AG08395 (cell line): ENCODE measurements around the gene ADAMTS13.
"Not testable (repeated sequence)": the region's sequence is repeated elsewhere in the genome, so short reads cannot be mapped to it uniquely, and the experiment has no call there.

Experiments
- DNase-seq: peaks from one replicate; pipeline ENCODE4 v3.0.0; 2012; ENCODE audit warnings: mixed read lengths, low spot score

Gene ADAMTS13

GRCh38 chr9:133425049-133425632, 3.0 kb downstream of the ADAMTS13 start:
- no peak for DNase-seq

DNA sequence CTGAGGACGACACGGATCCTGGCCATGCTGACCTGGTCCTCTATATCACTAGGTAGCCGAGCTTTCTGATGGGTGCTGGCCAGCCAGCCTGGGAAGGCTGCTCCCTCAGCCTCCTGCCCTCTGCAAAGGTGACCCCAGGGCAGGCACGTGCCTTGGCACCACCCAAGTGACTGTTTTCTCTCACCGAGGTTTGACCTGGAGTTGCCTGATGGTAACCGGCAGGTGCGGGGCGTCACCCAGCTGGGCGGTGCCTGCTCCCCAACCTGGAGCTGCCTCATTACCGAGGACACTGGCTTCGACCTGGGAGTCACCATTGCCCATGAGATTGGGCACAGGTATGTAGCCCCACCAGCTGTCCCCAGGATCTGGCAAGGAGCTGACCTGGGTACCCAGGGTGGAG, 3.8 kb downstream of the ADAMTS13 start:
- DNase-seq: no peak

DNA sequence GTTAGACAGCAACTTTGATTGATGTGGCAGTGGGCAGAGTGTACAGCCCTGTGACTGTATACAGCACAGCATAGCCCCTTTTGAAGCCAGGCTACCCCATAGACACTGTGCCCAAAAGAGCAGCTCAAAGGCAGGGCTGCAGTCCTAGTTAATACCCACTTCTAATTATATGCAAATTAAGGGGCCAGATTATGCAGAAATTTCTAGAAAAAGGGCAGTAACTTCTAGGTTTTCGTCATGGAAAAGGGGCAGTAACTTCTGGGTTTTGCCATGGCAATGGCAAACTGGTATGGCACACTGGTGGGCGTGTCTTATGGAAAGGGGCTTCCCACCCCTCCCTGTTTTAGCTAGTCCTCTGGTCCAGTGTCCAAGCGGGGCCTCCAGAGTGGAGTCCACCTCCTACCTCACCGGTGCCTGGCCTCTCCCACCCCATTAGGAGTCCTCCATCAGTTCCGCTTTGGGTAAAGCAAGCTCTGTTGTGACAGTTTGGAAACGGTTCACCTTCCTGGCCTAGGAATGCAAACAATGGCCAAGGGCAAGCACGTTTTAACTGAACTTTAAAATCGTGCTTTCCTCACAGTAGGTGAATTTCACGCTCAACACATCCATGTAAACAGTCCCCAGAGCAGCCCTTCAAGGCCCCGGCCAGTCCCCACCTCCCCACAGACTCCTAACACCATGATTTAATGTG, 5.6 kb downstream of the ADAMTS13 start:
- no peak for DNase-seq

DNA sequence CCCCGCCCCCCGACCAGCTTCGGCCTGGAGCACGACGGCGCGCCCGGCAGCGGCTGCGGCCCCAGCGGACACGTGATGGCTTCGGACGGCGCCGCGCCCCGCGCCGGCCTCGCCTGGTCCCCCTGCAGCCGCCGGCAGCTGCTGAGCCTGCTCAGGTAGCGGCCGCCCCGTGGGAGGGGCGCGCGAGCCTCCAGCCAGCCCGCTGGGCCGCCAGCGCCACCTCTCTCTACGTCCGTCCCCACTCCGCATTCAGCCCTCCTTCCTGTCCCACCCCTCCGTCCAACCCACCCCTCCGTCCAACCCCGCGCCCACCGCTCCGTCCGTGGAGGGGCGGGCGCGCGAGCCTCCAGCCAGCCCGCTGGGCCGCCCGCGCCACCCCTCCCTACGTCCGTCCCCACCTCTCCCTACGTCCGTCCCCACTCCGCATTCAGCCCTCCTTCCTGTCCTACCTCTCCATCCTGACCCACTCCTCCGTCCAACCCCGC, 6.5 kb downstream of the ADAMTS13 start:
- no peak for DNase-seq

- DNase-seq: no peak
Measured at GRCh38 chr9:133429214-133429613, 7.0 kb downstream of the ADAMTS13 start.

DNA sequence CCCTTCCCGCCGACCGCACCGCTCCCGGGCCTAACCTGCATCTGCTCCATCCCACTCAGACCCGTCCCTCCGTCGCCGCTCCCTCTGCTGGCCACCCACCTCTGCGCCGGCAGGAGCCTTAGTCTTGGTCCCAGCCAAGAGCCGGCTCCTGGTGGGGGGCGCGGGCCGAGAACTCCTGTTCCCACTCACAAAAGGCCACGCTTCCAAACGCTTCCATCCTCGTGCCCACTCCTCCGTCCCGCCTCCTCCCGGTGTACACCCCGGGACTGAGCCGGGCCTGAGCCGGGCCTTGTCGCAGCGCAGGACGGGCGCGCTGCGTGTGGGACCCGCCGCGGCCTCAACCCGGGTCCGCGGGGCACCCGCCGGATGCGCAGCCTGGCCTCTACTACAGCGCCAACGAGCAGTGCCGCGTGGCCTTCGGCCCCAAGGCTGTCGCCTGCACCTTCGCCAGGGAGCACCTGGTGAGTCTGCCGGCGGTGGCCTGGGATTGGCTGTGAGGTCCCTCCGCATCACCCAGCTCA, 7.5 kb downstream of the ADAMTS13 start:
- peak; percentile 45 for DNase-seq

GRCh38 chr9:133430244-133430643, 8.1 kb downstream of the ADAMTS13 start:
- DNase-seq: no peak

GRCh38 chr9:133433351-133433843, 11.2 kb downstream of the ADAMTS13 start:
- no peak for DNase-seq

DNA sequence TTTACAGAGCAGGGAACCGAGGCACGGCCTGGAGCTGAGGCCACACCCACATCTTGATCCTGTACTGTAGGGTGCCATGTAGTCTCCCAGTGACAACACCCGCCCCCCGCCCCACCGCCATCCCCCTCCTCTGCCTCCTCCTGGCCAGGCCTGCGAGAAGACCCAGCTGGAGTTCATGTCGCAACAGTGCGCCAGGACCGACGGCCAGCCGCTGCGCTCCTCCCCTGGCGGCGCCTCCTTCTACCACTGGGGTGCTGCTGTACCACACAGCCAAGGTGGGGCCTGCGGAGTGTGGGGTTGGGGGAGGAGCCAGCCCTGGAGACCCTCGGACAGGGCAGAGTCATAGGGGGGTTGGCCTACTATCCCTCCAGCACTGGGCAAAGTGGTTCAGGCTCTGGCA, 14.5 kb downstream of the ADAMTS13 start:
- DNase-seq: no peak

- no peak for DNase-seq
Measured at GRCh38 chr9:133437753-133438531, 15.8 kb downstream of the ADAMTS13 start.

DNA sequence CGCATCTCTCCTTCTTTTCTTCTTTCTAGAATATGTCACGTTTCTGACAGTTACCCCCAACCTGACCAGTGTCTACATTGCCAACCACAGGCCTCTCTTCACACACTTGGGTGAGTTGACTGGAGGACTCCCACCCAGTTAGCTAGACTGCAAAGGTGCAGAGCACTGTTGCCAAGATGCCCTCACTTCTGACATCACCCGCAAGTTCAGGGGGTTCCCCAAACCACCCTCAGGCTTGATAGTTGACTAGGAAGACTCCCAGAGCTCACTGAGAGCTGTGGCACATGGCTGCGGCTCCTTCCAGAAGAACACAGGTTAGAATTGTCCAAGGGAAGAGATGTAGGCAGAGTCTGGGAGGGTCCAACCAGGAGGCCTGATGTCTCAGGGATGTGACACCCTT, 17.2 kb downstream of the ADAMTS13 start:
- DNase-seq: no peak

DNA sequence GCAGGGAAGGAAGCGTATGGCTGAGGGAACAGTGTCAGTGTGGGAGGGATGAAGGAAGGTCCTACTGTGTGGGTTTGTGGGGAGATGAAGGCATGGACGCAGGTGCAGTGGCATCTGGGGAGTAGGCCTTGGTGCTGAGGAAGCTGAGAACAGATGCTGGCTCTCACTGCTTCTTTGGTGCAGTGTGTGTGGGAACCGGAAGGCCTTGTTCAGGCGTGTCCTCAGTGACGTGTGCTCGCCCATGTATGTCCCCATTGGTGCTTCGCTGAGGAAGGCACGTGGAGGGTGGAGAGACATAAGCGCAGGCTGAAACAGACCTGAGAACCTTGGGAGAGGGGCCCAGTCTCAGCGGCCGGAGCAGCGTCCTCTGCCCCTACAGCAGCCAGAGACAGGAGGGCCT, 18.7 kb downstream of the ADAMTS13 start:
- DNase-seq: no peak

- DNase-seq: no peak
Measured at GRCh38 chr9:133441571-133441970, 19.4 kb downstream of the ADAMTS13 start.

GRCh38 chr9:133443248-133443647, 21.1 kb downstream of the ADAMTS13 start:
- DNase-seq: no peak

GRCh38 chr9:133443982-133444381, 21.8 kb downstream of the ADAMTS13 start:
- no peak for DNase-seq

- no peak for DNase-seq
Measured at GRCh38 chr9:133445293-133445969, 23.3 kb downstream of the ADAMTS13 start.

DNA sequence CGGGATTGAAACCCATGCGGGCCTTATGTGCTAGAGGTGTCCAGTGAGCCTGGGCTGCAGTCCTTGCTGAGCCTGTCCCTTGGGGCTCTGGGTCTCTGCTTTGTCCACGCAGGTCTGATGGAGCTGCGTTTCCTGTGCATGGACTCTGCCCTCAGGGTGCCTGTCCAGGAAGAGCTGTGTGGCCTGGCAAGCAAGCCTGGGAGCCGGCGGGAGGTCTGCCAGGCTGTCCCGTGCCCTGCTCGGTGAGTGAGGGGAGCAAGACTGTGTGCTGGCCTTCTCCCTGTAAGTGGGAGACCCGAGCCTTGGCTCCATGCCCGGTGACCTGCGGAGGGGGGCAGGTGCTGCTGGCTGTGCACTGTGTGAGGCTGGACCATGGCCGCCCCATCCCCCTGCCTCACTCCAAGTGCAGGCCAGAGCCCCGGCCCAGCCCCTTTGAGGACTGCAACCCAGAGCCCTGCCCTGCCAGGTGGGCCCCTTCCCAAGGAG, 26.4 kb downstream of the ADAMTS13 start:
- no peak for DNase-seq

GRCh38 chr9:133449760-133450159, 27.6 kb downstream of the ADAMTS13 start:
- no peak for DNase-seq

- DNase-seq: not testable (repeated sequence)
Measured at GRCh38 chr9:133451865-133452264, 29.7 kb downstream of the ADAMTS13 start.

DNA sequence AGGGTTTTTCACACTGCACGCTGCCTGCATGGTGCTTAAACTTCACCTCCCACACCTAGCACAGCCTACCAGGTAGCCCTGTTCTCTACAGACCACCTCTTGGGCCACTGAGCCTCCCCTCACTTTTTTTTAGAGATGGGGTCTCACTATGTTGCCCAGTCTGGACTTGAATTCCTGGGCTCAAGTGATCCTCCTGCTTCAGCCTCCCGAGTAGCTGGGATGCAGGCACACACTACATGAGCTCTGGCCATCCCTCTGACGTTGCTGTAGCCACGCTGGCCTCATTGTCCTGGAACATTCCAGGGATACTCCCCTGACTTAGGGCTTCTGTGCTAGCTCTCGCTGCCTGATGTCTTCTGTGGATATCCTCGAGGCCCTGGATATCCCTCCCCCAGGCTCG, 30.4 kb downstream of the ADAMTS13 start:
- DNase-seq: no peak

DNA sequence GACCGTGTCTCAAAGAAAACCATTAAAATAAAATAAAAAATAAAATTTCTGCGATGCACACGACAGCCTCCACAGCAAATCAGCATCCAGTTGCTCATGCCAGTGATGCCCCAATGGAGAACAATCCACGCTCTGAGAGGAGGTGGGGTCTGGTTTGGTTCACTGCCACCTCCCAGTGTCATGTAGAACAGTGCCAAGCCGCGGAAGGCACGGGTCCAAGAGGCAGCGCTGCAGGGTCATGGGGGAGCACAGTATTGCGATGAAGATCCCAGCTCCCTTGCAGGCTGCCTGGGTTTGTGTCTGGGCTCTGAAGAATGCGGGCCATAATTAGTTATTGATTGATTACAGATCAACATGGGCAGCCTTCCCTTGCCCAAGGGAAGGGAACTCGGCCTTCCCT, 31.5 kb downstream of the ADAMTS13 start:
- no peak for DNase-seq

GRCh38 chr9:133454325-133454724, 32.2 kb downstream of the ADAMTS13 start:
- DNase-seq: no peak
